Measurements from ENCODE around the gene TBXA2R.

The TBXA2R gene

DNA sequence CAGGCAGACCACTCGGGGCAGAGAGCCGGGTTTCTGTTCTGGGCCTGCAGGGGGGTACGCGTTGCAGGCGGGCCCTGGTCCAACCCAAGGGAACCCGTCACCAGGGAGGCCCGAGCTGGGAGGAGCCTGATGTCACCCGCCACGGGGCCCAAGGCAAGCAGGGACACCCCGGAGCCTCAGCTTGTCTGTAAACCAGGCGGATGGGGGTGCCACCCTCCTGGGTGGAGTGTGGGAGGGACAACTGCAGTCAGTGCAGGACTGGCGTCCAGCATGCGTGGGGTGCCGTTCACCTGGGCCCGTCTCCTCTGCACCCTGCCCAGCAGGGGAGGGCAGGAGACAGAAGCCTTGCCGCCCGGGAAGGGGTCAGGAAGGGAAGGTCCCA is 12.9 kb upstream of the TBXA2R start:
- DNase-seq (ENCODE audit: low spot score), result no peak

DNA sequence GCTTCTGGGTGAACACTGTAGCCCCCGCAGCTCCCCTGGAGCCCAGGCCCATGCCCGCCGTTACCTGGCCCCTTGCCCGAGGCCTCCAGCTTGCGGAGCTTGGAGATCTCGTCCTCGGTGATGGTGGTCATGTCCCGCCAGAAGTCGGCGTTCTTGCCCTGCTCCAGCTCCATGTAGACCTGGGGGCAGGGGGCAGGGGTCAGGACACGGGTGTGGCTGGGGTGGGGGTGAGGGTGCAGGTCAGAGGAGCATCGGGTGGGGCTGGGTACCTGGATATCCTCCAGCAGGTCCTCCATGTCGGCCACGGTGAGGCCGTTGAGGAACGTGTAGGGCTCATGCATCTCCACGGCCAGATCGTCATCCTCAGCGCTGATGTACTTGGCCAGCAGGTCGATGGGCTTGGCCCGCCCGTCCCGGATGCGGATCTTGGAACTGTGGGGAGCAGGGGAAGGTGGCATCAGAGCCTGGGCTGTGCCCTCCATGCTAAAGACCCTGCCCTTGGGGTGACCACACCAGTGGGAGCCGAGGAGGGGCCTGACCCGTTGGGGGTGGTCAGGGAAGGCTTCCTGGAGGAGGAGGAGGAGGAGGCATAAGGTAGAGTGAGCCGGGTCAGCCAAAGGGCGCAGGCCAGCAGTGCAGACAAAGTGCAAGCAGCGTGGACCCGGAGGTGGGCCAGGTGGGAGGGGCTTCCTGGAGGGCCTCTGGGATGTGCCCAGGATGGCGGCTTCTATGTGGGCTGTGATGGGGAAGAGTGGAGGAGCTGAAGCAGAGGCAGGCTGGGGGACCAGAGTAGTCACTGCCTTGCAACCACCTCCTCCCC is 12.3 kb upstream of the TBXA2R start:
- DNase-seq (ENCODE audit: low spot score), result no peak

DNA sequence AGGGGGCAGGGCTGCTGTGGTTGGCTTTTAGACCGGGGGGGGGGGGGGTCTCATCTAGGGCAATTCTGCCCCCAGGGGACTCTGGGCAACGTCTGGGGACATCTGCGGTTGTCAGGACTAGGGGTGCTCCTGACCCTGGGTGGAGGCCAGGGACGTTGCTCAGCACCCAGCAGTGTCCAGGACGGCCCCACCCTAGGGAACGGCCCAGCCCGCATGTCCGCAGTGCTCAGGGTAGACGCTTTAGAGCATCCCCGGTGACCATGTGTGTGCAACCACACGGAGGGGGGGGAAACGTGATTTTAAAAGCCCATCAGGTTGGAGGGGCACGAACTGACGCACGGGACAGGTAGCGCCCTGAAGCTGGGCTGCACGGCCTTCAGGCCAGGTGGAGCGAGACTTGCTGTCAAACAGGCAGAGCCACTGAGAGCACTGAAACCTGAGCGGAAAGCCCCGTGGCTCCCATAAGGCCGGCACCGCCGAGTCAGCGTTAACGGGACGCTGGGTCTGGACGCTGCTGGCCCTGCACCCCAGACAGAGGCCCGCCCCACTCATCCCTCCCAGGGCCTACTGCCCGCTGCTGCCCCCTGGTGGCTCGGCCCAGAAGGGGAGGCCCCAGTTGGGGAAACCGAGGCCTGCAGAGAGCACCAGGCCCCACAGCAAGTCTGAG is 11.6 kb upstream of the TBXA2R start:
- no peak for DNase-seq (ENCODE audit: low spot score)

DNA sequence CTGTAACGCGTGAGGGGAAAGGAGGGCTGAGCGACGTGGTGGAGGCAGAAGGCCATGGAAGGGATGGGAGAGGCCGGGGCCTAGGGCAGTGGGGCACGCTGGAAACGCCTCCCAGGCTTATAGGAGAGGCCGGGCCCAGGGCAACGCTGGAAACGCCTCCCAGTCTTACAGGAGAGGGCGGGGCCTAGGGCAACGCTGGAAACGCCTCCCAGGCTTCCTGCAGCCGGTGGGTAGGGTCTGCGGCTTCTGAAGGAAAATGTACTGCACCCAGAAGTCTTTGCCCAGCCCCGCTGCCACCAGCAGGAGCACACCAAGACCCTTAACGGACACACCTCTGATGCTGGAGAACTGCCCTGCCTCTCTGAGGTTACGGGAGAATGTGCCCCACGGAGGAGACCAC is 10.8 kb upstream of the TBXA2R start:
- no peak for DNase-seq (ENCODE audit: low spot score)

DNA sequence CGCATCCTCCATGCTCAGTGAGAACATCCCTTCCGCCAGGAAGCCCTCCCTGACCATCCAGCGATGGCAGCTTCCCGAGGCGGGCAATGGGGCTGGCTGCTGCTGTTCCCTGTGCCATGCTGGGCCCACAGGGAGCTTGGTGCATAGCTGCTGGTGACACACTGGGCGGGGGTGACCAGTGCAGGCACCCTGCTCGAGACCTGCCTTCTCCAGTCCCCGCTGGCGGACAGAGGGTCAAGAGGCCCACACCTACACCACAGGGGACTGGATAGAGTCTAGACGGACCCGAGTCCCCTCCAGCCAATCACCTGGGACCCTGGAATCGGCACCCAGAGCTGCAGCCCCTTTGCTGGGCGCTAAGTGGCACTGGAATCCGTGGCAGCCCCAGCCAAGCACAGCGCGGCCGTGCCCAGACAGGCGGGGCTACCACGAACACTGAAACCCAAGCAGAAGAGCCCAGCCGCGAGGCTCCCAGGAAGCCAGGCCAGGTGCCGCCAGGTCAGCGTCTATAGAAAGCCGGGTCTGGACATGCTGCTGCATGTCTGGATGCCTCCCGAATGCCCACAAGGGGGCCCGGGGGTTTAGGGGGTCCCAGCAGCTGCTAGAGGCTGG is 9.0 kb upstream of the TBXA2R start:
- DNase-seq (ENCODE audit: low spot score), result no peak

DNA sequence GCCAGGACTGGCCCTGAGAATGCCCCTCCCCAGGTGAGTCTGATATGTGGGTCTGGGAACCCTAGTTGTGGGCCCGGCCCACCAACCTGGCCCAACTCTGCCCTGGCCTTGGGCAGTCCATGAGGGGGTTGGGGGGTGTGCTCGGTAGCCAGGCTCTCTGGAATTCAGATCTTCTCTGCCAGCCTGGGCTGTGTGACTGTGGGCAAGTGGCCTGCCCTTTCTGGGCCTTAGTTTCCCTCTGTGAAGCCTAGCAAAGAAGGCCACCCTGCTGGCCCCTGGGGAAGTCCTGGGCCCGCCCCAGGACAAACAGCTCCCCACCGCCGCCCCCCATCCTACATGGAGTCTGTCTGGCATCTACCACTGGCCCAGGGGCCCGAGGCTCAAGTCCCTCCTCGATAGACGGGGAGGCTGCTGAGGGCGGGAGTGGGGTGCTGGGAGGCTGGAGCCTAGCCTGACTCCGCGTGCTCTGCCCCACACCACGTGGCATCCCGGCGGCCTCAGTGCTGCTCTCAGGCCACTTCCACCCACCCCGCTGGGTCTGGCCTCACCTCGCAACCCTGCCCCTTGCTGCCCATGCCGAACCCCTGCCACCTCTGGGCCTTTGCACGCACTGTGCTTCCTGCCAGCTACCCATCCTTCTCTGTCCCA is 8.3 kb upstream of the TBXA2R start:
- DNase-seq (ENCODE audit: low spot score), result no peak

DNA sequence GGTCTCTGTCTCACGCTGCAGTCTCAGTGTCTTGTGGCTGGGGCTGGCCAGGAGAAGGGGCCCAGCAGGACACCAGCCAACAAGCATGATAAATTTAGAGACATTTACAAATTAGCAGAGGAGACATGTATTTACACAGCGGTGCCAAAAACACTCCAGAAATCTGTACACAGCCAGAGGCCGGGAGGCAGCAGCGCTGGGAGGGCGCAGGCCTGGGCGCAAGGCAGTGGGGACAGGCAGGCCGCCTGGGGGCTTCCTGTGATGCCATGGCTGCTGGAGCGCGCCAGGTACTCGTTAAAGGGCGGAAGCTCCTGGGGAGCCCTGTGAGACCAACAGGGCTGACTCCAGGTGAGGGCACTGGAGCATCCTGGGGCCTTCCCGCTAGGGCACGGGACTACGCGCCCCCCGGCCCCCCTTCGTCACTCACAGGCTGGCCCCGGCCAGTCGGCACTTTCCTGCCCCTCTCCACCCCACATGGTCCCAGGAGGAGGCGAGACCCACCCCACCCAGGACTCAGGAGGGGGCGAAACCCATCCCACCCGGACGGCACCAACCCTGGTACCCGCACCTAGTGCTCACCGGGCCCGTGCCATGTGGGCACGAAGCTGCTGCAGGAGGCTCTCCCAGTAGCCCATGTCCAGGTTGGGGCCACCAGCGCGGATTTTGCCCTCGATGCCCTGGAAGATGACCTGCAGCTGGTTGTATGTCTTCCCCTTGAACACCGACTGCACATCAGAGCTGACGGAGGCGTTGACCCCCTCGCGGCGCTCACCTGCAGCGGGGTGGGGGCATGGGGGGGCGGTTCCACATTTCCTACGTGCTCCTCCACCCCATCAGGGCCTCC is 7.4 kb upstream of the TBXA2R start:
- no peak for DNase-seq (ENCODE audit: low spot score)

DNA sequence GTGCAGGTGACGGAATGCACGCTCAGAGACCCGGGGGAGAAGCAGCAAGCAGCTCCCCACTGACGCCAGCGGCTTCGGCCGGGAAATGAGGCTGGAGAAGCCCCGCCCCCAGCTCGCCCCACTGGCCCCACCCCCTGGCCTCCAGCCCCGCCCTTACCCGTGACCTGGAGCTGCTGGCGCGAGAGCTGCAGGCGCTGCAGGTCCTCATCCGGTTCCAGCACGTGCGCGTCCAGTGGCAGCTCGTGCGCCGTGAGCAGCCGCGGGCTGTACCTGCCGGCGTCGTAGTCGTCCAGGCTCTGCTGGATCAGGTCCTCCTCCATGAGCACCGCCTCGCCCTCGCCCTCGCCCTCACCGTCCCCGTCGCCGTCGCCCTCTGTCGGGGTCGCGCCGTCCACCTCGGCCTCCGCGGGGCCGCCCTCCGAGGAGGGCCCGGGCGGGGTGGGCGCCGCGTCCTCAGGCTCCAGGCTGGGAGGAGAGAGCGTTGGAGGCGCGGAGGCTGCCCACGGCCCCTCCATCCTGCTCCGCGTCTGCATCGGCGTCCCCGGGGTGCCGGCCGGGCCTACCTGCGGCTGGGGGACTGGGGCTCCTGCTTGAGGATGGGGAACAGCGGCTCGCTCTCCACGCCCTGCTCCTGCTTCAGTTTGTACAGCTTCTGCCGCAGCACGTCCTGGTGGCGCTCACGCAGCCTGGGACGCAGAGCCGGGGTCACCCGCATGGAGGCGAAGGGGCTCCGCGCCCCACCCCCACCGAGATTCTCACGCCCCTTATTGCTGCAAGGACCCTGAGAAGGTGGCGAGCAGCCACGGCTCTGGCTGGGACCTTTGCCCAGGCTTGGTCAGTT is 6.4 kb upstream of the TBXA2R start:
- DNase-seq (ENCODE audit: low spot score), result no peak

DNA sequence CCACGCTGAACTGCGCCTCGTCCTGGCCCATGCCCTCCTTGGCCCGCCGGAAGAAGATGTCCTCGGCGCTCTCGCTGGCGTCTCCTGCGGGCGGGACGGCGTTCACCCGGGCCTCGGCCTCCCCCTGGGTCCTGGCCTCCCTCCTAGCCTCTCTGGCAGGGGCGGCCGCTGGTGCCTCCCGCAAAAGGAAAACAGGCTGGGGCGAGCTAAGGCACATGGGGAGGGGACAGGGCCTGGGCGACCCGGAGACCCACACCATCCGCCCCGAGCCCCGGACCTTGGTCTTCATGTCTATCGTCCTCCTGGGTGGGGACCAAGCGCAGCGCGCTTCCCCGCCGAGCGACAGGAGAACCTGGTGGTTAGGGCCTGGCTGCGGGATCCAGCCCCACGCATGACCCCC is 5.7 kb upstream of the TBXA2R start:
- no peak for DNase-seq (ENCODE audit: low spot score)

DNA sequence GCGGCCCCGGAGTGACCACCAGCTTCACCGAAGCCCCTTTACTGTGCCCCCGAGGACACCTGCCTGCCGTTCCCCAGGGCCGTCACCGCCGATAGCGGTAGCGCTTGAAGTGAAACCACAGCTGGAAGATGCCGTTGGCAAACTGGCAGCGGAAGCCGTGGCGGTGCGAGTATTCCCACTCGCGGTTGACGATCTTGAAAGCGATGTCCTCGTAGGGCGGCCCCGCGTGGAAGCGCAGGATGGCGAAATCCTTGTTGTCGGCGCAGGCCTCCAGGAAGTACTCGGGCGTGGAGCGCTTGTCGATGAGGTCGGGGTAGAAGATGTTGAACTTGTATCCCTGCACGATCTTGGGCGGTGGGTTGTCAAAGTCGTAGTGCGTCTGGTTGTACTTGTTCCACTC is 5.2 kb upstream of the TBXA2R start:
- no peak for DNase-seq (ENCODE audit: low spot score)

DNA sequence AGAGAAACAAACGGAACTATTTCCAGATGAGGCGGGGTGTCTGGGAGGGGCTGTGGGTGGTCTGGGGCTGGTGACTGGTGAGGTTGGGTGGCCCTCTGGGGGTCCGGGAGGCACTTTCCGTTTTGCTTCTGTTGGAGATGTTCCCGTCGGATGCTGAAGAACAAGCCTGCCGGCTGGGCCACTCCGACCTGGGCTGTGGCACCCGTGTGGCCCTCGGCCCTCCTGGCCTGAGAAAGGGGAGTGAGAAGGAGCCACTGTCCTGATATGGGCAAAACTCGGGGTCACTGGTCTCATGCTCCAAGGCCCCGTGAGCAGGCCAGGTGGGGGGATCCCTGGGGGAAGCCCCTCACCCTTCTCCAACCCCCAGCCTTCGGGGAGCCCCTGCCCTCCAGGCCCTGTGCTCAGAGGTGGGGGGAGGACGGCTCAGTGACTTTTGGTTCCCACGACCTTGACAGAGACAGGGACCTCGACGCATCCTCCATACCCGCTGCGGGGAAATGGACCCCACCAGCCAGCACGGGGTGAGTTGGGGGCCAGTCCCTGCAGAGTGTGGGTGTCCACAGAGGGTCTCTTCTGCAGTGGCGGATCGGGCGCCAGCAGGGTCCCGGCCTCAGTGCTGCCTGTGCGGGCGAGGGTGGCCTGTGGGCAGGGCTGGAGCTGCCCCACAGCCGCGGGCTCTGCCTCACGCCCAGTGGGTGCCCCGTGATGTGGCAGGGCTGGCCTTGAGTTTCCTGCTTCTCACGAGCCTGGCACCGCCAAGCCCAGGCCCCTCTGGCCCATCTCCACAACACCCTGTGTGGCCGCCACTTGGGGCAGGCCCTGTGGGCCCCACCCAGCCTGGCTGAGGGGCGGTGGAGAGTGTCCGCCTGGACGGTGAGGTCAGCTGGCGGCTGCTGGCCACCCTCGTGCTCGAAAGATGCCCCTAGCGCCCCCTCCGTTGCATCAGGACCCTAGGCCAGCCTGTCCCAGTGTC is 4.4 kb upstream of the TBXA2R start:
- no peak for DNase-seq (ENCODE audit: low spot score)

DNA sequence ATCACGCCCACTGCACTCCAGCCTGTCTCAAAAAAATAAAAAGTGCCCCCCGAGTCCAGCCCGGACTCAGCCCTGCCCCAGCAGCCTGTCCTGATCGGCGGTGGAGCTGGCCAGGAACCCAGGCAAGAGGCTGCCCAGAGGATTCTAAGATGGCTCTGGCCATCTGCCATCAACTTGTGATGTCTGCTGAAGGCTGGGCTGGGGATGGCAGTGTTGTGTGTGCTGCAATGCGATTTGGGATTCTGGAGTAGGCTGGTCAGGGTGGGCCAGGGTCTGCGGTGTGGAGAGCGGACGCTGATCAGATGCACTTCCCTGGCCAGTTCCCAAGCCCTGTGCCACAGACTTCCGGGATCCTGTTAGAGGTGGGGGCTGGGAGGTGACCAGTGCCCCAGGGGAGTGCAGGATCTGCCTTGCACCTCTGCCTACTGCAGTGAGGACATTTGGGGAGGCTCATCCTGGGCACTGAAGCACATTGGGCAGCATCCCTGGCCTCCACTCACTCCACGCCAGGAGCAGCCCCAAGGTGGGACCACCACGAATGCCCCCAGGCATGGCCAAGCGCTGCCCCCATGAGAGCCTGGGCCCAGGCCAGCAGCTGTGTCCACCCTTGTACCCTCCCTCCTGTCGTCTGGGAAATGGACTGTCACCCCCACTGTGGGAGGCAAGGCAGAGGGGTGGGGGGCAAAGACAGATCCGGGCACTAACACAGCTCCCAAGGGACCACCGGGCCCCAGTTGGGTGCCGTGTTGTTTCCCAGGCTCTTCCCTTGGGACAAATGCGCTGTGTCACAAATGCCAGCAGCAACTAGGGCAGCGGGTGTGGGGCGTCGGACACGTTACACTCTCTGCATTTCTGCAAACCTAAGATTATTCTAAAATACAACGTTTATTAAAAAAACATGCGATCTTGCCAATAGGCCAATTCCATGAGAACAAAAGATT is 3.4 kb upstream of the TBXA2R start:
- DNase-seq (ENCODE audit: low spot score), result no peak

DNA sequence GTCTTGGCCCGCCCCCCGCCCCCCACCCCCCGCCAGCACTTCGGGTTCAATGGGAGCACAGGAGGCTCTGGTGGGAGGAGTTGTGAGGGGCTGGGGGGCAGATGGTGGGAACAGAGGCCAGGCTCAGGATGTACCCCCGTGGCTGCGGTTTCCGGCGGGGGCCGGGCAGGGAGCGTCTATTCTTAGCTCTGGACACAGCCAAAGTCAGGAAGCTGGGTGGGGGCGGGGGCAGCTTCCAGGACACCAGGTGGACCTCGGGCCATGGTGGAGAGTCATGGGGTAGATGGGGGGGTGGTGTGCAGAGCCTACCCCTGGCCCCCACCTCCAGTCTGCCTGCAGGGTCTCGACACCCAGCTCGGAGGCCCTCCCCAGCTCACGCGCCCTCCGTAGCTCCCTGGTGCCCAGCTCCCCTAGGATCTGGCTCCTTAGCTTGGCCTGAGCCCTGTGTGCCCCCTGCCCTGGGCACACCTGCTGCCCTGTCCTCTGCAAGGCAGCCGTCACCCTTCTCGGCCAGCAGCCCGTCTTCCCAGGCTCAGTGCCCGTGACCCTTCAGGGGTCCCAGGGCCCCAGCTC is 2.2 kb upstream of the TBXA2R start:
- no peak for DNase-seq (ENCODE audit: low spot score)

DNA sequence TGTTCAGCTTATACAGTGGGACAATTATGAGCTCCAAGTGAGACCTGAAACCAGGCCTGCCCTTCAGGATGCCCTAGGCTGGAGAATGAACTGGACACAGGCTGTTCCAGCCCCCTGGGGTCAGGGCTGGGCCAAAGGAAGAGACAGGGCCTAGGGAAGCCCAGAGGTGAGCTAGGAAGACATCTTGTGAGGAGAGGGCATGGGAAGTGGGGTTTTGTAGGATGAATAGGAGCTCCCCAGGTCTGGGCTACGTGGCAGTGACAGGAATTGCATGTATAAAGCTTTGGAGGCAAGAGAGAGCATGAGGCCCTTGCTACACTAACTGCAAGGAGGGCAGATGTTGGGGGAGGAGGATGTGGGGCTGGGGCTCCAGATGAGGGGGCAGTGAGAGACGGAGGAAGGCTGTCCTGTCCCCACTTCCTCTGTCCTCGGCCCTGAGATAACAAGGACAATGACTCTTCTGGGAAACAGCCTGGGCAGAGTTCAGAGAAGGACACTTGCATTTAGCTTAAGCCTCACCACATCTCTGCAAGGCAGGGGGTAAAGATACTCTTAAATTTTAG is 1.5 kb upstream of the TBXA2R start:
- no peak for DNase-seq (ENCODE audit: low spot score)

DNA sequence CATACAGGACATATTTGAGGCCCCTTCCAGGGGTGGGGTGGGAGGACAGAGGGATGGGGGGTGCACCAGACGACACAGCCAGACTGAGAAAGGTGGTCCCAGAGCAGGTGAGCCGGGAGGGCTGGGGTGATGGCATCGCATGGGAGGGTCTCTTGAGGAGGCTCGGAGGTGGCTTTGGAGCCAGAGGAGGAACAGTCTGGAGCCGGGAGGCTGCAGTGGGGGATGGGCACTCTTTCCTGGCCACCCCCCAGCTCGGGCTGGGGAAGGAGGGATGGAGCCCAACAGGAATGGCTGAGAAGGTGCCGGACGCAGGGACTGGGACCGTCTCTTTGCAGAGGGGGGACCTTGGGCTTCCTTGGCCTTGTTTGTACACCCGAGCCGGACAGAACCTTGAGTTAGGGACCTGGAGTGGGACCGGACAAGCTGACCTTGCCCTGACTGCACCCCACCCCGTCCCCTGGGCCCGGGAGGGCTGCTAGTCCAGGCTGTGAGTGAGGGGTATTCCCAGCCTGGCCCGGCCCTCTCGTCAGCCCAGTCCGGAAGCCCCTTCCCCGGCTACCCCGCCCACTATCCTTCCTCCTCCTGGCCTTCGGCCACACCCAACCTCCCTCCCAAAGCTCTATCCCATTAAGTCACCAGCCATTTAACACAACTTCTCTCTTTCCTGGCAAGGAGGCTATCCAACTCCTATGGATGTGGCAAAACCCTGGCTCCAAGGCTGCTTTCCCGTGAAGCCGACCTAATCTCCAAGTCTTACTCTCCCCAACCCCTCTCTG is 816 bp upstream of the TBXA2R start:
- no peak for DNase-seq (ENCODE audit: low spot score)

DNA sequence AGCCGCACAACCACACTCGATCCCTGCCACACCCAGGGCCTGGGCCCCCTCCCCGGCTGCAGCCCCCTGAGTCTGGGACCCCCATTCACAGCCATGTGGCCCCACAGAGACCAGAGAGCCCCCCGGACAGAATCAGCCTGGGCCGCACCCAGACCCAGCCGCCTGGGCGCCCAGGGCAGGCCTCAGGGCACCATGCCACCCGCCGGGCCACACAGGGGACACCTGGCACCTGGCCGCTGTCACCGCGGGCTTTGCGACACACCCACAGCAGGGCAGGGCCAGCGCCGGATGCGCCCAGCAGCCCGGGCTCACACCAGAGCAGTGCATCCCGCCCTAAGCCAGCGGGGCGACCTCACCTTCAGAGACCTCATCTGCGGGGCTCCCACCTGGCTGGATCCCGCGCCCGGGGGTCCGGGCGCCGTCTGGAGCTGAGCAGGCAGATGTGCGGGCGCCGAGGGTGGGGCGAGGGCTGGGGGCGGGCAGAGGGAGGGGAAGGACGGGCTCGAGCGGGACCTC is 443 bp downstream of the TBXA2R start:
- peak; percentile 37 for DNase-seq (ENCODE audit: low spot score)

DNA sequence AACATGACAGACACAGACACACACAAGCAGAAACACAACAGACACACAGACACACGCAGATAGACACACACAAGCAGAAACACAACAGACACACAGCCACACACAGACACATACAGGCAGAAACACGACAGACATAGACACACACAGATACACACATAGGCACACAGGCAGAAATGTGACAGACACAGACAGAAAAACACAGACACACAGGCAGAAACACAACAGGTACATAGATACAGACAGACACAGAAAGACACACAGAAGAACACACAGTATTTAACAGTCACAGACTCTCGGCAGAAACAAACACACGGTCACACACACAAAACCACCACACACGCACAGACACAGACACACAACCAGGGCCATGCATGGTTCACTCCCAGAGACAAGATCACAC is 905 bp downstream of the TBXA2R start:
- no peak for DNase-seq (ENCODE audit: low spot score)

All from RKO (cell line).